NB4 (cell line): Measurements from ENCODE around the gene HAO1.

Experiments used
- DNase-seq: peaks from one replicate; pipeline ENCODE4 v3.0.0; 2010; ENCODE audit warnings: low read depth
- H3K4me3 ChIP-seq: one replicate; pipeline ENCODE4 v1.5.1; 2011; ENCODE audit warnings: mild to moderate bottlenecking, low read depth, low read length, moderate library complexity
- MYC ChIP-seq: IDR thresholded peaks from 2 replicates; pipeline ENCODE4 v1.6.1; 2011; ENCODE audit warnings: low read depth, low read length
- POLR2A ChIP-seq: IDR thresholded peaks from 2 replicates; pipeline ENCODE4 v1.6.1; 2011; ENCODE audit warnings: mild to moderate bottlenecking; ENCODE audit not compliant: insufficient read length; ENCODE audit errors: extremely low read depth
- TF ChIP-seq, protein P1 (sequence below): IDR thresholded peaks from 2 replicates; pipeline ENCODE4 v1.6.1; 2011; ENCODE audit warnings: low read depth, low read length
- TF ChIP-seq, protein P2 (sequence below): IDR thresholded peaks from one replicate; pipeline ENCODE4 v1.5.1; 2012; ENCODE audit warnings: low read depth, low read length

The HAO1 gene

DNA sequence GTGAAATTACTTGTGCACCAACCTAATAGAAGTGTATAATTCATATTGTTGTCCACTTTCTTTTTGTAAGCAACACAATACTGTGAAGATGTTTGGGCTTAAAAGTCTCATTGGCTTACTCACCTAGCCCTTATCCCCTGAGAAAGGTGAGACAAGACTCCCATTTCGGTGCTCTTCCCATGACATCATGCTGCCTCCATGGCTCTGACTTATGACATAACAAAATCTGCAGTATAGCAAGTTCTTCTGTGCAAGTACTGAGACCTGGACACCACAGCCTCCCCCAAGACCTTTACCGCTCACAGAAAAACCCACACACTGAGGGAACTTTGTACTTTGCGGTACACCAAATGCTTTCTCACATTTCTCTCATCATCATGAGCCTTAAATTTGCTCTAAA is 50.5 kb downstream of the HAO1 start:
- TF ChIP-seq, protein P1, sequence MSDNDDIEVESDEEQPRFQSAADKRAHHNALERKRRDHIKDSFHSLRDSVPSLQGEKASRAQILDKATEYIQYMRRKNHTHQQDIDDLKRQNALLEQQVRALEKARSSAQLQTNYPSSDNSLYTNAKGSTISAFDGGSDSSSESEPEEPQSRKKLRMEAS = no peak
- TF ChIP-seq POLR2A (no peak), MYC (no peak)
- TF ChIP-seq, protein P2, sequence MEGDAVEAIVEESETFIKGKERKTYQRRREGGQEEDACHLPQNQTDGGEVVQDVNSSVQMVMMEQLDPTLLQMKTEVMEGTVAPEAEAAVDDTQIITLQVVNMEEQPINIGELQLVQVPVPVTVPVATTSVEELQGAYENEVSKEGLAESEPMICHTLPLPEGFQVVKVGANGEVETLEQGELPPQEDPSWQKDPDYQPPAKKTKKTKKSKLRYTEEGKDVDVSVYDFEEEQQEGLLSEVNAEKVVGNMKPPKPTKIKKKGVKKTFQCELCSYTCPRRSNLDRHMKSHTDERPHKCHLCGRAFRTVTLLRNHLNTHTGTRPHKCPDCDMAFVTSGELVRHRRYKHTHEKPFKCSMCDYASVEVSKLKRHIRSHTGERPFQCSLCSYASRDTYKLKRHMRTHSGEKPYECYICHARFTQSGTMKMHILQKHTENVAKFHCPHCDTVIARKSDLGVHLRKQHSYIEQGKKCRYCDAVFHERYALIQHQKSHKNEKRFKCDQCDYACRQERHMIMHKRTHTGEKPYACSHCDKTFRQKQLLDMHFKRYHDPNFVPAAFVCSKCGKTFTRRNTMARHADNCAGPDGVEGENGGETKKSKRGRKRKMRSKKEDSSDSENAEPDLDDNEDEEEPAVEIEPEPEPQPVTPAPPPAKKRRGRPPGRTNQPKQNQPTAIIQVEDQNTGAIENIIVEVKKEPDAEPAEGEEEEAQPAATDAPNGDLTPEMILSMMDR = no peak
- DNase-seq = no peak
- no peak overlapping the region for H3K4me3 ChIP-seq

DNA sequence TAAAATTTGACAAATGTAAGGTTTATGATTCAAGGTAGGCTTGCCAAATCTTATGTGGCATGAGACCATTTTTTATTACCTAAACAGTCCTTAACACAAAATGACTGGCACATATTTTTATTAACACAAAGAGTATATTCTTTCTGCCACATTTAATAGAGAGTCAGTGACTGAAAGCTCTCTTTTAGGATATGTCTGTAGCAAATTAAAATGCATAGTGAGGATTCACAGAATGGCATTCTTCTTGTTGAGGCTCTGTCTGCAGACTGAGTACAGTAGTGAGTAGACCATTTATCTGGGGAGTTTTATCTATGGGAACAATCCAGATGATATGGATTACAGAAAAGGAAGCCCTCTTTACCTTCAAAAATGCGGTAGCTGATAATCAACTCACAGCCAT is 56.5 kb downstream of the HAO1 start:
- no peak overlapping the region for H3K4me3 ChIP-seq
- TF ChIP-seq, protein P2 = no peak
- TF ChIP-seq, protein P1 = no peak
- no peak for TF ChIP-seq MYC
- no peak for TF ChIP-seq POLR2A

DNA sequence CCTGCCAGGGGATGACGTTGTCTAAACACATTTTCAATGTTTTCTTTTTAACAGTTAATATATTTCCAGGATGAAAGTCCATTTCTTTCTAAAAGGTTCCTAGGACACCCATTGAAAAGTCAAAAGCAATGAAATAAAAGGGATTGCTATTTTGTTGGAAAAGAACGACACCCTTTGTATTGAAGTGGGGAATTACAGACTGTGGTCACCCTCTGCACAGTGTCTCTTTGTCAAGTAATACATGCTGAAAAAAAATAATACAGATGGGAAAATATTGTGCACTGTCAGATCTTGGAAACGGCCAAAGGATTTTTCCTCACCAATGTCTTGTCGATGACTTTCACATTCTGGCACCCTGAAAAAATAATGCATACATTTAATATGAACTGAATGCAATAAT is 56.9 kb downstream of the HAO1 start:
- TF ChIP-seq, protein P1 = no peak
- no peak for TF ChIP-seq POLR2A
- TF ChIP-seq MYC = no peak
- TF ChIP-seq, protein P2 = no peak
- no peak overlapping the region for H3K4me3 ChIP-seq
- no peak for DNase-seq

More for the DNA sequence above, 56.5 kb downstream of the HAO1 start:
- no peak for DNase-seq

DNA sequence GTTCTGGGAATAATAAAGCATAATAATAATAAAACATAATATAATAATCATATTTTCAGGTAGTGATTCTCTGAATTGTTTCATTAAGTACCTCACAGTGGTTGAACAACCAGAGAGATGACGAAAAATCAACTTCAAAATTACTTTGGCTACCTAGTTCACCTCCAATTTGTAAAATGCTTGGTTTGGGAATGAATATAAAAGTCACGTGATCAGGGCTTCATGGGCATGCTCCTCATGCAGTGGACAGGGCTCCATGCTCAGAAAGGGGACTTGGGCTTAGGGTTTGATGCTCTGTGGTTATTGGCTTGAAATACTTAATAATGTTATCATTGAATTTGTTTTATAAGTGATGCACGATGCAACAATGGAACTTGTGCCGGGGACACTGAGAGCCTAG is 58.2 kb downstream of the HAO1 start:
- DNase-seq = no peak
- H3K4me3 ChIP-seq = no peak overlapping the region

DNA sequence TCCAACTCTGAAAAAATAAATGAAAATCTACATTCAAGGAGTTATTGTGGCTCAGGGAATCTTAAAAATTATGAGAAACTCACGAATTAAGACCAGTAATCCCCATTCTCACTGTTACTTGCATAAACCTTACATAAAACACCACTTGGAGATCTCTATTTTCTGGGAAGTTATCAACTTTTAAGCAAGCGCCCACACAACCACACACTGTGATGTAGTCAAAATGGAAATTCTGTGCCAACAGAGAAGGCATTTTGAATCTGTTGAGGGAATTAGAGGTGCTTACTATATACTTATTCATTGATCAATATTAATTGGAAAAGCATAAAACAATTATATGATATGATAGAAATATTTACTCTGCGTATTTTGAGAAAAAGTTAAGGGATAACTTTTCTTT is 58.7 kb downstream of the HAO1 start:
- TF ChIP-seq, protein P2 = no peak
- TF ChIP-seq, protein P1 = no peak
- TF ChIP-seq POLR2A (no peak), MYC (no peak)
- no peak for DNase-seq

More for the DNA sequence above, 58.2 kb downstream of the HAO1 start:
- TF ChIP-seq MYC (no peak), POLR2A (no peak)
- TF ChIP-seq, protein P2 = no peak
- TF ChIP-seq, protein P1 = no peak

DNA sequence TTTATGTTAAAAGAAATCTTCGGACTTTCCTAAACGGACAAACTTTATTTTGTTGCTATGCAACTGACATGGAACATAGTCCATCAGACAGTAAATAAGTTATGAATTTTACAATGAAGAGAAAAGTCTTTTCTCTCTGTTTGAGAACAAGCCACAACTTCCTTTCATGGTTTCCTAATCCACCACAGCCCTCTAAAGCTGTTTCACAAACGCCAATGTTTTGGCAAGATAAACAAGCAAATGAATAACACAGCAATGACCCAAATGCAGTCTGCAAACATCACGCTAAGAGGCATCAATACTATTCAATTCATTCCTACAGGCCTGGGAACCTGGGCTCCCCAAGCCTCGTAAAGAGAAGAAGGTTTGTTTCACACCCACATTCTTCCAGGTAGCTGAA is 60.4 kb downstream of the HAO1 start:
- TF ChIP-seq POLR2A (no peak), MYC (no peak)
- TF ChIP-seq, protein P1 = no peak
- TF ChIP-seq, protein P2 = no peak
- H3K4me3 ChIP-seq = no peak overlapping the region
- peak; percentile 69 for DNase-seq

More for the DNA sequence above, 58.7 kb downstream of the HAO1 start:
- H3K4me3 ChIP-seq = no peak overlapping the region
